ENCODE results near the gene RASGEF1B. TPM values are rescaled to one million over a fixed set of nuclear protein-coding genes. Genes with fewer than 3 reads are reported as not detected.

RASGEF1B gene
- total and polyA plus RNA-seq, 4 donors: 8.9 to 57.4 (median 32.1) TPM

DNA sequence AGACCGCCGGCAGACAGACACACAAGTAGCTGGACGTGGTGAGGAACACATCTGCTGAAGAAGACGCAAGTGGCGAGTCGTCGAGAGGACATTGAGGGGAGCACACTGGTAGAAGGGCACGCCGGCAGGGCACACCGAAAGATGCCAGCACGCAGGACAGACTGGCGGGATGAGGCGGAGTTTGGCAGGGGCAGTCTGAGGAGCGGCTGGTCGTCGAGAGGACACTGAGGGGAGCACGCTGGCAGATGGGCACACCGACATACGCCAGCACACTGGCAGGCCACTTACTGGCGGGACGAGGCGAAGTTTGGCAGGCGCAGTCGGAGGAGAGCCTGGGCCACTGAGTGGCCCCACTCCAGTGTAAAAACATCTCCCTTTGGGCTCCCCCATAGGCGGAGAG, 42.1 kb downstream of the RASGEF1B start:
- WGBS: 98% methylated on average over 25 of the region's 25 CpGs
- no peaks in the 10 kb centered on the region for H3K9me3 ChIP-seq (ENCODE audit: control insufficient read depth in 4 of 4, low read length in 3 of 4)
- H3K9ac ChIP-seq (ENCODE audit: low read depth in 1 of 2, low read length in 2 of 2): no peak overlapping the region
- TF ChIP-seq FOXA1 (IDR thresholded peaks at IDR 0.05) (no peak), EGR1 (IDR thresholded peaks at IDR 0.05; ENCODE audit: low read depth in 2 of 2) (no peak)
- DNase-seq (ENCODE audit: low spot score): no peak
- peaks cover 20 to 92% (median 83%) of the 10 kb centered on the region in 4 donors for H3K36me3 ChIP-seq (ENCODE audit: control insufficient read depth in 4 of 4, insufficient read depth in 3 of 4, low read depth in 1 of 4, low read length in 3 of 4)
- H3K27ac ChIP-seq (ENCODE audit: low read depth in 1 of 2, low read length in 2 of 2): no peak overlapping the region
- H3K4me3 ChIP-seq (ENCODE audit: low read depth in 1 of 3, low read length in 3 of 3): no peak overlapping the region
- no peaks in the 10 kb centered on the region for H3K27me3 ChIP-seq (ENCODE audit: control insufficient read depth in 4 of 4, insufficient read depth in 4 of 4, low read length in 3 of 4)
- H3K4me1 ChIP-seq (ENCODE audit: control insufficient read depth in 4 of 4, insufficient read depth in 4 of 4, low read length in 3 of 4): no peaks in the 10 kb centered on the region

DNA sequence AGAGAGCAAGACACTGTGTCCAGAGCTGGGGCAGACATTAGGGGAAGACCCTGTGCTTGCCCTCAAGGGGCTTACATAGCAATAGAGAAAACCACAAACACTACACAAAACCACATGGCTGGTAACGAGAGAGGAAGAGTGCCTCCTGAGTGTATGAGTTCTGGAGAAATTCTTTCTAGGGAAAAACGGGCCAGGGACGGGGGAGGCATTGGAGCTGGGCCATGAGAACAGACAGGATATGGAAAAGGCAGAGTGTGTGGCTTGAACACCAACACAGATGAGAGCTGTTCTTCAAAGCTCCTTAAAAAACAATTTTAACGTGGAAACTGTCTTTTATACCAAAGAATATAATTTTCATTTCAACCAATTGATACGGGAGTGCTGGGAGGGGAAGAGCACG, 42.7 kb downstream of the RASGEF1B start:
- Histone ChIP-seq H3K36me3 (ENCODE audit: control insufficient read depth in 4 of 4, insufficient read depth in 3 of 4, low read depth in 1 of 4, low read length in 3 of 4) (peaks cover 19 to 87% (median 78%) of the 10 kb centered on the region in 4 donors), H3K27ac (ENCODE audit: low read depth in 1 of 2, low read length in 2 of 2) (no peak overlapping the region), H3K9ac (ENCODE audit: low read depth in 1 of 2, low read length in 2 of 2) (no peak overlapping the region), H3K4me1 (ENCODE audit: control insufficient read depth in 4 of 4, insufficient read depth in 4 of 4, low read length in 3 of 4) (no peaks in the 10 kb centered on the region), H3K4me3 (ENCODE audit: low read depth in 1 of 3, low read length in 3 of 3) (no peak overlapping the region), H3K27me3 (ENCODE audit: control insufficient read depth in 4 of 4, insufficient read depth in 4 of 4, low read length in 3 of 4) (no peaks in the 10 kb centered on the region), H3K9me3 (ENCODE audit: control insufficient read depth in 4 of 4, low read length in 3 of 4) (no peaks in the 10 kb centered on the region)
- no peak for DNase-seq (ENCODE audit: low spot score)
- WGBS: 83% methylated on average over 6 of the region's 6 CpGs
- TF ChIP-seq, protein P1, sequence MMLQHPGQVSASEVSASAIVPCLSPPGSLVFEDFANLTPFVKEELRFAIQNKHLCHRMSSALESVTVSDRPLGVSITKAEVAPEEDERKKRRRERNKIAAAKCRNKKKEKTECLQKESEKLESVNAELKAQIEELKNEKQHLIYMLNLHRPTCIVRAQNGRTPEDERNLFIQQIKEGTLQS (IDR thresholded peaks at IDR 0.05): no peak
- no peak for TF ChIP-seq FOXA2 (IDR thresholded peaks at IDR 0.05)

DNA sequence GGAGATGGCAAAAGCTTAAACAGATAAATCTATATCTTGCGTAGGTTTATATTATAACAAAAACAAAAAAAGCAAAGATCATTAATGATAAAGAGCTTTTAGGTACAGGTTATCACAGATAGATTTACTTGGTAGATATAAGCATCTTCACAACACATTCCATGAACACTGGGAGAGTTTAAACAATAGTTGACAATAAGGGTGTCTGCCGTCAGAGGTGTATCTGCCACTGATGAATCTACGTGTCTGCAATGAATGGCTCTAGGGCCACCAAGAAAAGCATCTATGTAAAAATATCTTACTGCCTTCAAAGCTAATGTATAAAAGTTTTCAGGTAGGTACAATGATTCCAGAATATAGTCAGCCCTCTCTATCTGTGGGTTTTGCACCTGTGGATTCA, 43.7 kb downstream of the RASGEF1B start:
- Histone ChIP-seq H3K4me1 (ENCODE audit: control insufficient read depth in 4 of 4, insufficient read depth in 4 of 4, low read length in 3 of 4) (peaks cover 0 to 1% (median 0%) of the 10 kb centered on the region in 4 donors), H3K27ac (ENCODE audit: low read depth in 1 of 2, low read length in 2 of 2) (no peak overlapping the region), H3K36me3 (ENCODE audit: control insufficient read depth in 4 of 4, insufficient read depth in 3 of 4, low read depth in 1 of 4, low read length in 3 of 4) (peaks cover 17 to 76% (median 68%) of the 10 kb centered on the region in 4 donors), H3K27me3 (ENCODE audit: control insufficient read depth in 4 of 4, insufficient read depth in 4 of 4, low read length in 3 of 4) (no peaks in the 10 kb centered on the region), H3K9ac (ENCODE audit: low read depth in 1 of 2, low read length in 2 of 2) (no peak overlapping the region), H3K4me3 (ENCODE audit: low read depth in 1 of 3, low read length in 3 of 3) (no peak overlapping the region), H3K9me3 (ENCODE audit: control insufficient read depth in 4 of 4, low read length in 3 of 4) (no peaks in the 10 kb centered on the region)
- TF ChIP-seq, protein P2, sequence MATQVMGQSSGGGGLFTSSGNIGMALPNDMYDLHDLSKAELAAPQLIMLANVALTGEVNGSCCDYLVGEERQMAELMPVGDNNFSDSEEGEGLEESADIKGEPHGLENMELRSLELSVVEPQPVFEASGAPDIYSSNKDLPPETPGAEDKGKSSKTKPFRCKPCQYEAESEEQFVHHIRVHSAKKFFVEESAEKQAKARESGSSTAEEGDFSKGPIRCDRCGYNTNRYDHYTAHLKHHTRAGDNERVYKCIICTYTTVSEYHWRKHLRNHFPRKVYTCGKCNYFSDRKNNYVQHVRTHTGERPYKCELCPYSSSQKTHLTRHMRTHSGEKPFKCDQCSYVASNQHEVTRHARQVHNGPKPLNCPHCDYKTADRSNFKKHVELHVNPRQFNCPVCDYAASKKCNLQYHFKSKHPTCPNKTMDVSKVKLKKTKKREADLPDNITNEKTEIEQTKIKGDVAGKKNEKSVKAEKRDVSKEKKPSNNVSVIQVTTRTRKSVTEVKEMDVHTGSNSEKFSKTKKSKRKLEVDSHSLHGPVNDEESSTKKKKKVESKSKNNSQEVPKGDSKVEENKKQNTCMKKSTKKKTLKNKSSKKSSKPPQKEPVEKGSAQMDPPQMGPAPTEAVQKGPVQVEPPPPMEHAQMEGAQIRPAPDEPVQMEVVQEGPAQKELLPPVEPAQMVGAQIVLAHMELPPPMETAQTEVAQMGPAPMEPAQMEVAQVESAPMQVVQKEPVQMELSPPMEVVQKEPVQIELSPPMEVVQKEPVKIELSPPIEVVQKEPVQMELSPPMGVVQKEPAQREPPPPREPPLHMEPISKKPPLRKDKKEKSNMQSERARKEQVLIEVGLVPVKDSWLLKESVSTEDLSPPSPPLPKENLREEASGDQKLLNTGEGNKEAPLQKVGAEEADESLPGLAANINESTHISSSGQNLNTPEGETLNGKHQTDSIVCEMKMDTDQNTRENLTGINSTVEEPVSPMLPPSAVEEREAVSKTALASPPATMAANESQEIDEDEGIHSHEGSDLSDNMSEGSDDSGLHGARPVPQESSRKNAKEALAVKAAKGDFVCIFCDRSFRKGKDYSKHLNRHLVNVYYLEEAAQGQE (IDR thresholded peaks at IDR 0.05): no peak
- TF ChIP-seq GABPA (IDR thresholded peaks at IDR 0.05 in 1 of 2, conservative IDR thresholded peaks at IDR 0.05 in 1 of 2): no peak
- TF ChIP-seq HNF4G (IDR thresholded peaks at IDR 0.05): no peak
- TF ChIP-seq, protein P3, sequence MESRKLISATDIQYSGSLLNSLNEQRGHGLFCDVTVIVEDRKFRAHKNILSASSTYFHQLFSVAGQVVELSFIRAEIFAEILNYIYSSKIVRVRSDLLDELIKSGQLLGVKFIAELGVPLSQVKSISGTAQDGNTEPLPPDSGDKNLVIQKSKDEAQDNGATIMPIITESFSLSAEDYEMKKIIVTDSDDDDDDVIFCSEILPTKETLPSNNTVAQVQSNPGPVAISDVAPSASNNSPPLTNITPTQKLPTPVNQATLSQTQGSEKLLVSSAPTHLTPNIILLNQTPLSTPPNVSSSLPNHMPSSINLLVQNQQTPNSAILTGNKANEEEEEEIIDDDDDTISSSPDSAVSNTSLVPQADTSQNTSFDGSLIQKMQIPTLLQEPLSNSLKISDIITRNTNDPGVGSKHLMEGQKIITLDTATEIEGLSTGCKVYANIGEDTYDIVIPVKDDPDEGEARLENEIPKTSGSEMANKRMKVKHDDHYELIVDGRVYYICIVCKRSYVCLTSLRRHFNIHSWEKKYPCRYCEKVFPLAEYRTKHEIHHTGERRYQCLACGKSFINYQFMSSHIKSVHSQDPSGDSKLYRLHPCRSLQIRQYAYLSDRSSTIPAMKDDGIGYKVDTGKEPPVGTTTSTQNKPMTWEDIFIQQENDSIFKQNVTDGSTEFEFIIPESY (IDR thresholded peaks at IDR 0.05): no peak
- TF ChIP-seq MAX (IDR thresholded peaks at IDR 0.05): no peak
- TF ChIP-seq EGR1 (IDR thresholded peaks at IDR 0.05; ENCODE audit: low read depth in 2 of 2): no peak
- TF ChIP-seq YY1 (IDR thresholded peaks at IDR 0.05): no peak
- no peak for TF ChIP-seq TAF1 (conservative IDR thresholded peaks at IDR 0.05)
- no peak for TF ChIP-seq JUND (IDR thresholded peaks at IDR 0.05)
- TF ChIP-seq SP1 (IDR thresholded peaks at IDR 0.05): no peak
- TF ChIP-seq CTCF (IDR thresholded peaks at IDR 0.05; ENCODE audit: low read depth, low read length, missing input control): no peak
- no peak for TF ChIP-seq FOXA2 (IDR thresholded peaks at IDR 0.05)
- TF ChIP-seq, protein P1 (IDR thresholded peaks at IDR 0.05): no peak
- no peak for TF ChIP-seq RAD21 (IDR thresholded peaks at IDR 0.05)
- TF ChIP-seq NR2F2 (IDR thresholded peaks at IDR 0.05): no peak
- WGBS: 83% methylated on average over 3 of the region's 3 CpGs
- DNase-seq (ENCODE audit: low spot score): no peak

All from liver (tissue), 9 donors.